Stimulated activated CD8-positive, alpha-beta memory T cell treated with anti-CD3 and anti-CD28 coated beads, Interleukin-15, amount 100 ng/mL, for 4 hours (primary cell): Measurements from ENCODE around the gene LRRC63.
"Not testable (repeated sequence)": the region's sequence is repeated elsewhere in the genome, so short reads cannot be mapped to it uniquely, and the experiment has no call there.

ENCODE experiments used
- DNase-seq, 2 donors: peaks; one replicate each; pipeline ENCODE4 v3.0.0-alpha.2; 2020; ENCODE audit warnings: low read depth in 2 of 2

Gene LRRC63

GRCh38 chr13:46235286-46235685 lies 23.6 kb downstream of the LRRC63 start:
- no peak for DNase-seq

GRCh38 chr13:46265292-46265691 lies 53.6 kb downstream of the LRRC63 start:
- no peak for DNase-seq

GRCh38 chr13:46267166-46267565 lies 55.4 kb downstream of the LRRC63 start:
- DNase-seq = no peak

GRCh38 chr13:46270416-46270815 lies 58.7 kb downstream of the LRRC63 start:
- no peak for DNase-seq

DNA sequence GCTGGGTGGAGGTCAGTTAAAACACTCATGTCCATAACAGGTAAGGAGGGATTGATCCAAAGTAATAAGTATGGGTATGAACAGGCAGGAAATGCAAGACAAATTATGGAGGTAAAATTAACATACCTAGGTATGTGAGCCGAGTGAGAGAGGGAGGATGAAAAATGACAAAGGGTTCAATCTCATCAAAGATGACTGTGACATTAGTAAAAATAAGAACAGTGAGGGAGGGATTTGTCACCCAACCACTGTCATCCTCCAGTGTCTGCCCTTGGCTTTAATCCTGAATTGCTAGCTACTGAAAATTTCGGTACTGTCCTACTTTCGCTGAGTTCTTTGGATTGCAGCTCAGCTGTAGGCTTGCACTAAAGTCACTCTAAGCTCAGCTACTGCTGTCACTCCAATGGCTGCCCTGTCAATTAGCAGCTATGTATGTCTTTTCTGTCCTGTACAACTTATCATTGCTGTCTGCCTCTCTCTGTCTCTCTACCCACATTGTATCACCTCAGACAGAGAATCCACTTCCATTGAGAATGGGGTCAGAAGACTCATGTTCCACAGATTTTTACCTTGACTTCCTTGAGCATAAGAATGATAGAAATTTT lies 62.5 kb downstream of the LRRC63 start:
- no peak for DNase-seq

- no peak for DNase-seq
Measured at GRCh38 chr13:46278474-46278873, 66.7 kb downstream of the LRRC63 start.

- DNase-seq = no peak
Measured at GRCh38 chr13:46281779-46282178, 70.1 kb downstream of the LRRC63 start.

DNA sequence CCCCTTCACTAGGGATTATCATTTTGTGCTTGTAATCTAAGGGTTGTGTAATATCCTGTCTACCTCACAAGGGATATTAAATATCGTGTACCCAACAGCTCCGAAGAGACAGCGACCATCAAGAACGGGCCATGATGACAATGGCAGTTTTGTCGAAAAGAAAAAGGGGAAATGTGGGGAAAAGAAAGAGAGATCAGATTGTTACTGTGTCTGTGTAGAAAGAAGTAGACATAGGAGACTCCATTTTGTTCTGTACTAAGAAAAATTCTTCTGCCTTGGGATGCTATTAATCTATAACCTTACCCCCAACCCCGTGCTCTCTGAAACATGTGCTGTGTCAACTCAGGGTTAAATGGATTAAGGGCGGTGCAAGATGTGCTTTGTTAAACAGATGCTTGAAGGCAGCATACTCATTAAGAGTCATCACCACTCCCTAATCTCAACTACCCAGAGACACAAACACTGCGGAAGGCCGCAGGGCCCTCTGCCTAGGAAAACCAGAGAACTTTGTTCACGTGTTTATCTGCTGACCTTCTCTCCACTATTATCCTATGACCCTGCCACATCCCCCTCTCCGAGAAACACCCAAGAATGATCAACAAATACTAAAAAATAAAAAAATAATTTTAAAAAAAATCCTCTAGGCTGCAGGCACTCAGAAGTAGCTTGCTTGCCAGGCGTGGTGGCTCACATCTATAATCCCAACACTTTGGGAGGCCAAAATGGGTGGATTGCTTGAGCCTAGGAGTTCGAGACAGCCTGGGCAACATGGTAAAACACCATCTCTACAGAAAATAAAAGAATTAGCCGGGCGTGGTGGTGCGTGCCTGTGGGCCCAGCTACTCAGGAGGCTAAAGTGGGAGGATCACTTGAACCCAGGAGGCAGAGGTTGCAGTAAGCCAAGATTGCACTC lies 72.4 kb downstream of the LRRC63 start:
- not testable (repeated sequence) for DNase-seq

DNA sequence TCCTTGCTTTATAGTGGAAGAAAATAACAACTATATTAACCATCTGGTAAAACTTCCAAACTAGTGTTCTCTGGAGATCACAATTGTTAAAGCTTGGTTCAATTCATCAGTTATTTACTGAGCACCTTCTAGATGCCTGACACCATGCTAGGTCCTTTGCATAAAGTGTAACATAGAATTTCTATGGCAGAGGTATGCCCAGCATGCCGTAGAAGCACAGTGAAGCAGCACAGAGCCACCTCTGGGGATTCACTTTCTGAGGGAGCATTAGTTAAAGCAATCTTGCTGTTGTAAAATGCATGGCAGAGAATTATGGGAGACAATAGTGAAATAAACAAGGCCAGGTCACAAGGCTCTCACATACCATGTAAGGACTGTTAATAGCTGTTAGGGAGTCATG lies 75.2 kb downstream of the LRRC63 start:
- DNase-seq = no peak

GRCh38 chr13:46288570-46289259 lies 77.0 kb downstream of the LRRC63 start:
- no peak for DNase-seq

GRCh38 chr13:46289260-46289955 lies 77.7 kb downstream of the LRRC63 start:
- no peak for DNase-seq

- no peak for DNase-seq
Measured at GRCh38 chr13:46290434-46290833, 78.7 kb downstream of the LRRC63 start.

DNA sequence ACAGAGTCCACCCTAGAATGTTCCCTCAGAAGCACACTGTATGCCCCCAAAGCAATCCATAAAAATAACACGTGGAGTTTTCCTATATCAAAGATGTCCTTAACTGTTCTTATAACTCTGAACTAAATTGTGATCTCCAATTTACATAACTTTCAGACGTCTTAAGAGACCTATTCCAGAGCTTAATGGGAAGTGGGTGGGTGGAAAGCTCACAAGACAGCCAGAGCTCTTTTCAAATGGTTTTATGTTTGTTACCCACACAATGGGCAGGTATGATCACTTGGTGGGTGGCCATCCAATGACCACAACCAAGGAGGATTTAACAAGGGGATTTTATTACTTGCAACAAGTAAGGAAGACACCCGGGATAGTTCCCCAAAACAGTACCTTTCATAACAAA lies 81.7 kb downstream of the LRRC63 start:
- DNase-seq = no peak

DNA sequence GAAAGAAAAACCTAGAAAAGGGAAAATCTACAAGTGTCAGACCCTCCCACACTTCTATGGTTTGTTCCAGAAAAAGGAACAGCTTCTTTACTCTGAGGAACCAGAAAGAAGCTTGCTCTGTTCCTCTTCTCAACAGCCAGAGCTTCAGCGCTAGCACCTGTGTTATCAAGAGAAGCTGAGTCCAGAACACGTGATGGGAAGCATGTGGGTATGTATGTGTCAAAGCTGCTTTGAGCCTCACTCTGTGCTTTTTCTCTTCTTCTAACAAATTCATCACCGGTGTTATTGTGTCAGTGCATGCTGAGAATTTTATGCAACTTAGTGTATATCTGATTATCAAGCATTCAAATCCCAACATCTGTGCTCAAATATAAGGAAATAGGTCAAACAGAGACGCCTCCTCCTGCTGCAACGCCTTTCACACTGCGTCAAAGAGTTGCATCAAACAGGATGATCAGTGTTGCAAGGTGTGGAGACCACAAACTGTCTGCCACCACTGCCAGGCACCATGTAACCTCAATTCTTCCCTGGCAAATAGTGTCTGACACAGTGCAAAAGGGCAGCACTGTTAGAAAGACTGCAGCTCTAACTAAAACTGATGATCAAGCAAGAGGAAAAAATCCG lies 83.9 kb downstream of the LRRC63 start:
- peak; percentile 19 to 31 for DNase-seq

DNA sequence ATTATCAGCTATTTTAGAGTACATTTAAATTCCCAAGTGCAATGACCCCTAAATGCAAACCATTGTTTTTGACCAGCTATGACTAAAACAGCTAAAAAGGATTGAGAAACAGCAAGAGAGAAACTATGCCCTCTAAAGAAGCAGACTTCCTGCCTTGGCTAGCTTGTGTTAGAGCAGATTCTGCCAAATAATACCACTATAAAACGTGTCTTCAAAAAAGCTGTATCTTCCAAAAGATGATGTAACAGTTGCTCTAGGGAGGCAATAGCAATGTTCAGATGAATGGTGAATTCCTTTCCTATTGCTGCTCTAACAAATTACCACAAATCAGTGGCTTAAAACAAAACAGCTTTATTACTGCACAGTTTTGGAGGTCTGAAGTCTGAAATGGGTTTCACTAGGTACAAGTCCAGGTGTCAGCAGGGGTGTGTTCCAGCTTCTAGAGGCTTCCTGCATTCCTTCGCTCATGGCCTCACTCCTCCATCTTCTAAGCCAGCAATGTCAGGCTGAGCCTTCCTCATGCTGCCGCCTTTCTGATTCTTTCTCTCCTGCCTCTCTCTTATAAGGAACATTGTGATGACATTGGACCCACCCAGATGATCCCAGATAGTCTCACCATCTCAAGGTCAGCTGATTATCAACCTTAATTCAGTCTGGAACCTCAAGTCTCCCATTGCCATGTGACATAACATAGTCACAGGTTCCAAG lies 84.5 kb downstream of the LRRC63 start:
- no peak for DNase-seq

DNA sequence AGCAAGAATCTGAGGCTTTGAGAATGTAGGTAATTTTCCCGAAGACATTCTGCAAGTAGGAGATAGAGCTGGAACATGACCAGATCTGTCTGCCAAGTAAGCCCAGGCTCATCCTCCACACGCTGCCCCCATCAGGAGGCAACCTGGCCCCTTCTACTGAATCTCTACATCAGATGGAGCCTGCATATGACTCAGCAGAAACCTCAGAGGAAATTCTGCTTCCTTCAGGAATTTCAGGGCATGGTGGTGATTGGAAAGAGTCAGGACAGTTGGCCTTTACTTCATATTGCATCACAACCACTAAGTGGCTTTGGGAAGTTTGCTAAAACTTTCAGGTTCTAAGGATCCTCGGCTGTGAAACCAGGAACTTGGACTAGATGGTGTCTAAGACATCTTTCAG lies 85.2 kb downstream of the LRRC63 start:
- no peak for DNase-seq

DNA sequence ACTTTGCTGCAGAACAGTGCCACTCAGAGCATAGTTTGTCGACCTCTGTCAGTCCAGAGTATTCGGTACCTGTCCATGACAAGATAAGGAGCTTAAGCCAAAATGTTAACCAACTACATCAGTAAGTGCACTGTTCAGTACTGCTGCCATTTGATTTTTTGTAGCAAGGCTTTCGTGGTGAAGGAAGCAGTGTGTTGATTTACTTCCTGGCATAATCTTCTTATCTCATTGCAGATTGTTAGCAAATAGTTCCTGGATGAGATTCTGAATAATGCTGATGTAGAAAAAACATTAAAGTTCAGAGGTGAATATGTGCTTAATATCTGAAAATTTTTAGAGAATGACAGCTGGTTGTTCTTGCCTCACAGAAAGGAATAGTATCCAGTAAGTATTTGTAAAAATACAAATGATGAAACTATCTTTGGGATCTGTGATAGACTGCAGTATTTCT lies 85.7 kb downstream of the LRRC63 start:
- DNase-seq = no peak

- DNase-seq = no peak
Measured at GRCh38 chr13:46303742-46304385, 92.1 kb downstream of the LRRC63 start.

DNA sequence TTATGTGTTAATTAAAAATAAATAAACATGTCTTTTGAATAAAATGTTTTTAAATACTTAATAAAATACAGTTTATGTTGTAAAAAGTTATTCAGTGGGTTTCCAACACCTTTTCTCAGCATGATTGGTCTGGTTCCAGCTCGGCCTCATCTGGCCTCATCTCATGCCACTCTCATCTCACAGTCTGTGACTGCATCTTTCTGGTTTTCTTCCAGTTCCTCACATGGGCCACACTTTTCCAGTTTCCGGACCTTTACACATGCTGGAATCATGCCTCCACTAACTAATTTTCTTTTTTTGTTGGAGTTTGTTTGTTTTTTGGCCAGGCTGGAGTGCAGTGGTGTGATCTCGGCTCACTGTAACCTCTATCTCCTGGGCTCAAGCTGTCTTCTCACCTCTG lies 92.8 kb downstream of the LRRC63 start:
- DNase-seq = no peak

DNA sequence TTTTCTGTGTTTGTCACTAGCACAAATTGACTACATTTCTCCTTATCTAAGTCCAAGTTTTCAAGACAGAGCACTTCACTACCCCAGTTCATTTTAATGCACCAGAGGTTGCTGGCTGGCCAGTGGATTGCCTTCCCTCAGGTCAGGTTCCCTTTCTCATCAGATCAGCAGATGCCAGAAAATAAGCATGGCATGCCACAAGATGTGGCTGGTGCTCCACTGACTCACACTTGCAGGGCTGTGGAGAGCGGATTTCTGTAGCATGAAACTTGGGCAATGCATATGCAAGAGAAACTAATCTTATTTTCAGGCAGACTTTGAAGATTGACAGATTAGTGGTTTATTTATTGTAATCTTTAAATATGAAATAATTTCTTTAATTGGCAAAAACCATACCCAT lies 95.8 kb downstream of the LRRC63 start:
- DNase-seq = no peak
